Small intestine (tissue), 7 donors: ENCODE results near the gene ZNF662. TPM values are rescaled to one million over a fixed set of nuclear protein-coding genes. Genes with fewer than 3 reads are reported as not detected.
A peak's percentile ranks its signal among the peaks of the same experiment; 100 is the strongest.

Experiments
- DNase-seq, 2 donors: peaks; one replicate each; pipeline versions ENCODE4 v3.0.0 to v3.0.0-alpha.2; 2013
- FAIRE-seq: peaks from 2 replicates; lab custom pipeline; 2012; peaks lifted over from hg19 to GRCh38; lab: Jason Lieb, UNC
- H3K27ac ChIP-seq, 3 donors: one replicate each; pipeline ENCODE4 v1.5.1; 2013; ENCODE audit warnings: low read length in 2 of 3, mild to moderate bottlenecking in 2 of 3, control low read depth in 1 of 3, inconsistent platforms in 1 of 3, low read depth in 1 of 3, moderate library complexity in 1 of 3
- H3K27me3 ChIP-seq, 3 donors: one replicate each; pipeline ENCODE4 v1.6.1; 2013; ENCODE audit warnings: low read length in 3 of 3, inconsistent platforms in 1 of 3; ENCODE audit not compliant: control insufficient read depth in 3 of 3, insufficient read depth in 3 of 3
- H3K36me3 ChIP-seq, 3 donors: one replicate each; pipeline ENCODE4 v1.6.1; 2013; ENCODE audit warnings: low read length in 3 of 3, inconsistent platforms in 1 of 3, low read depth in 1 of 3, mild to moderate bottlenecking in 1 of 3, moderate library complexity in 1 of 3; ENCODE audit not compliant: control insufficient read depth in 3 of 3, insufficient read depth in 2 of 3
- H3K4me1 ChIP-seq, 3 donors: one replicate each; pipeline ENCODE4 v1.6.1; 2013; ENCODE audit warnings: low read length in 2 of 3, inconsistent platforms in 1 of 3, low read depth in 1 of 3, mild to moderate bottlenecking in 1 of 3, moderate library complexity in 1 of 3; ENCODE audit not compliant: control insufficient read depth in 3 of 3, insufficient read depth in 2 of 3
- H3K4me3 ChIP-seq, 3 donors: one replicate each; pipeline ENCODE4 v1.5.1; 2013; ENCODE audit warnings: low read length in 3 of 3, control low read depth in 1 of 3, inconsistent platforms in 1 of 3, low read depth in 1 of 3, mild to moderate bottlenecking in 1 of 3, moderate library complexity in 1 of 3
- H3K9me3 ChIP-seq, 2 donors: one replicate each; pipeline ENCODE4 v1.6.1; 2013; ENCODE audit warnings: low read depth in 1 of 2, low read length in 1 of 2; ENCODE audit not compliant: control insufficient read depth in 2 of 2, insufficient read depth in 1 of 2
- WGBS, 3 donors: extraction: QIAGEN DNeasy Blood & Tissue Kit; methylation state at CpG; one replicate each; pipeline ENCODE4 v1.1.7; 2013; 5-methylcytosine and 5-hydroxymethylcytosine counted together
- polyA plus RNA-seq, 4 donors: library from polyadenylated mRNA; stranded (reverse) in 3 of 4; unstranded in 1 of 4; fragments of 200-250 nt in 3 of 4; fragments of 120-200 nt in 1 of 4; gene quantifications; one replicate each; pipeline versions ENCODE4 v1.2.1 to v1.2.3, GENCODE V29; 2013
- donor health status: healthy with polysubstance abuse.
- donor health status: control.
- donor health status: control.
- donor health status: Bipolar disorder and iron deficiency.
- donor health status: healthy.

The ZNF662 gene
- polyA plus RNA-seq, 4 donors, result 0.54 to 20.4 (median 1.1) TPM

DNA sequence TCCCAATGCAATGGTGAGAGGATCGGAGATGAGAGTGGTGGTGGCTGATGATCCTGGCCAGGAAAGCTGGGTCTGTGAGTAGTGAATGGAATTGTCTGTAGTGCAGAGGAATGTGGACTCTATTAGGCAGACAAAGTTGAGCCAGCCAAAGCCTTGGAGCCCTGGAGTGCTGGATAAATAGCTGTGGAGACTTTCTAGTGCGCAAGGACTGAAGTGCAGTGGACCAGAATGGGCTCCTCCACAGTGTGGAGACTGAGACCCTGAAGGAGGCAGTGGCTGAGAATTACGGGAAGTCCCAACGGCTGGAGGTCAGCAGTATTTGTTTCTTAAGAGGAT lies 874 bp downstream of the ZNF662 start:
- Histone ChIP-seq H3K27ac (no peak overlapping the region), H3K4me3 (peak overlapping the region in 1 of 3 donors; percentile 60), H3K27me3 (no peaks in the 10 kb centered on the region), H3K4me1 (peaks cover 0 to 7% (median 5%) of the 10 kb centered on the region in 3 donors), H3K36me3 (peaks cover 0 to 20% (median 3%) of the 10 kb centered on the region in 3 donors), H3K9me3 (peaks cover 0 to 15% of the 10 kb centered on the region in 2 donors)
- DNase-seq (no peak), FAIRE-seq (no peak)
- WGBS, 3 donors, result 70 to 90% (median 82%) methylated on average over 4 of the region's 4 CpGs

DNA sequence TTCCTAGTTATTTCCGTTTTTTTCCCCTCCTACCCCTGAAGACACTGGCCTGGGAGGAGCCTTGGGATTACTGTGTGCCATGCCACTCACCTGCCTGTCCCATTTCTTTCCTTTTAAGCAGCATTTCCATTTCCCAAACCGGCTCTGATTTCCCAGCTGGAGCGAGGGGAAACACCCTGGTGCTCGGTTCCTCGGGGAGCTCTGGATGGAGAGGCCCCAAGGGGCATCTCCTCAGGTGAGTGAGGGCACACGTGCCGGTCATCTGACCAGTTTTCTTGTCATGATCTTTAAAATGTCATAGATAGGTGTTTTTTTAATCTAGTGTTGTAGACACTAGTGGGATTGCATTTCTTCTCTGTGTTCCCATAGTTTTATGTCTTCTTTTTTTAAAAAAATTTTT lies 2.7 kb downstream of the ZNF662 start:
- FAIRE-seq (no peak), DNase-seq (no peak)
- WGBS, 3 donors, result 88 to 89% (median 89%) methylated on average over 7 of the region's 7 CpGs
- no peak overlapping the region for H3K27ac ChIP-seq
- peaks cover 0 to 25% (median 4%) of the 10 kb centered on the region in 3 donors for H3K36me3 ChIP-seq
- peaks cover 0 to 7% (median 5%) of the 10 kb centered on the region in 3 donors for H3K4me1 ChIP-seq
- H3K4me3 ChIP-seq, result no peak overlapping the region
- no peaks in the 10 kb centered on the region for H3K27me3 ChIP-seq
- peaks cover 0 to 26% of the 10 kb centered on the region in 2 donors for H3K9me3 ChIP-seq

GRCh38 chr3:42911551-42911950 lies 5.6 kb downstream of the ZNF662 start:
- DNase-seq (no peak), FAIRE-seq (no peak)
- H3K27me3 ChIP-seq, result no peaks in the 10 kb centered on the region
- no peak overlapping the region for H3K27ac ChIP-seq
- WGBS, 3 donors, result 93 to 98% (median 95%) methylated on average over 2 of the region's 2 CpGs
- H3K4me1 ChIP-seq, result peaks cover 0 to 4% (median 0%) of the 10 kb centered on the region in 3 donors
- H3K9me3 ChIP-seq, result peaks cover 0 to 45% of the 10 kb centered on the region in 2 donors
- H3K36me3 ChIP-seq, result peaks cover 1 to 32% (median 14%) of the 10 kb centered on the region in 3 donors
- H3K4me3 ChIP-seq, result no peak overlapping the region

DNA sequence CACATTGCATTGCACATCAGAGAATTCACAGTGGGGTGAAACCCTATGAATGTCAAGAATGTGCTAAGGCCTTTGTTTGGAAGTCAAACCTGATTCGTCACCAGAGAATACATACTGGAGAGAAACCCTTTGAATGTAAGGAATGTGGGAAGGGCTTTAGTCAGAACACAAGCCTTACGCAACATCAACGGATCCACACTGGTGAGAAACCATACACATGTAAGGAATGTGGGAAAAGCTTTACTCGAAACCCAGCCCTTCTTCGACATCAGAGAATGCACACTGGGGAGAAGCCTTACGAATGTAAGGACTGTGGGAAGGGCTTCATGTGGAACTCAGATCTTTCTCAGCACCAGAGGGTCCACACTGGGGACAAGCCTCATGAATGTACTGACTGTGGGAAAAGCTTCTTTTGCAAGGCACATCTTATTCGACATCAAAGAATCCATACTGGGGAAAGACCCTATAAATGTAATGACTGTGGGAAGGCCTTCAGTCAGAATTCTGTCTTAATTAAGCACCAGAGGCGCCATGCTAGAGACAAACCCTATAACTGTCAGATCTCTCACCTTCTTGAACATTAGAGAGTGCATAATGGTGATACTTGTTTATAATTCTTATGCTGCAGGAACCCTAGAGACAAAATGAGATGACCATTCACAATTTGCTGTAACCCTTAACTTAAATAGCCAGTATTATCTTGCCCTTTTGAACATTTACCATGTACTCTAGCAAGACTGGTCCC lies 9.0 kb downstream of the ZNF662 start:
- Histone ChIP-seq H3K27ac (no peak overlapping the region), H3K9me3 (peaks cover 0 to 65% of the 10 kb centered on the region in 2 donors), H3K27me3 (no peaks in the 10 kb centered on the region), H3K4me3 (no peak overlapping the region), H3K4me1 (no peaks in the 10 kb centered on the region), H3K36me3 (peaks cover 1 to 14% (median 11%) of the 10 kb centered on the region in 3 donors)
- FAIRE-seq (no peak), DNase-seq (no peak)
- WGBS, 3 donors, result 93 to 97% (median 94%) methylated on average over 8 of the region's 8 CpGs

DNA sequence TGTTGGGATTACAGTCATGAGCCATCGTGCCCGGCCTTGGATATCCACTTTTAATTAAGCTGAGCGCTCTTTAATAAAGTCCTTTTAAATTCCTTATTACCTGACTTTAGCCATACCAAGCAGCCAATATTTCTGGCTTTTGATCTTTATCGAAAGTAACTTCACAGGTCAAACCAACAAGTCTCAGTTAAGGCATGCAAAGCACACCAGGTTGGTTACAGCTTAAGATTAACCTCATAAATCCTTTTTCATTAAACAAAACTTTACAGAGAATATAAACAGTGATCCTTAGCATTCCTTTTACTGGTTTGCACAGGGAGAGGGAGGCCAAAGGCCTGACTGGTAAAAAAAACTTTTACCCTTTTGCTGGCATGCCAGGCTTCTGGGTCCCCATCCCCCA lies 17.7 kb downstream of the ZNF662 start:
- Histone ChIP-seq H3K27me3 (no peaks in the 10 kb centered on the region), H3K36me3 (no peaks in the 10 kb centered on the region), H3K9me3 (peaks cover 0 to 7% of the 10 kb centered on the region in 2 donors), H3K4me3 (no peak overlapping the region), H3K4me1 (no peaks in the 10 kb centered on the region), H3K27ac (no peak overlapping the region)
- WGBS, 3 donors, result 89 to 96% (median 95%) methylated on average over 4 of the region's 4 CpGs
- DNase-seq, result no peak
- FAIRE-seq, result no peak

DNA sequence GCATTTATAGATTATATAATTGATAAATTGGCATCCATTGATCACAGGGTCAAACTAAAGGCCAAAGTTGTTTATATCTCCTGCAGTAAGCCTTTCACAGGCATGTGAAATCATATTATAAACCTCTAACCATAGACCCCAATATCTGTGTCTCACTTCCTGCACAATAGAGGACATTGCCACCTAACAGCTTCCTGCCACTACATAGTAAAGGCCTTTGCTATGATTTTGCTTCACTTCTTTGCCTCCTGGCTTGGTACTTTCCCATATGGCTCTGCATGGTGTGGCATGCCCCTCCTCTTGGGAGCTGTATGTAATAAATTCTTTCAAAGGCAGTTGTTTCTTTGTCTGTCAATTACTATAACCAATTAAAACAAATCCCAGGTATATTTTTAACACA lies 20.4 kb downstream of the ZNF662 start:
- peaks cover 0 to 3% of the 10 kb centered on the region in 2 donors for H3K9me3 ChIP-seq
- H3K27me3 ChIP-seq, result no peaks in the 10 kb centered on the region
- H3K36me3 ChIP-seq, result no peaks in the 10 kb centered on the region
- H3K4me1 ChIP-seq, result no peaks in the 10 kb centered on the region
- DNase-seq, result no peak
- H3K4me3 ChIP-seq, result no peak overlapping the region
- FAIRE-seq, result no peak
- no peak overlapping the region for H3K27ac ChIP-seq

- Histone ChIP-seq H3K4me3 (no peak overlapping the region), H3K36me3 (no peaks in the 10 kb centered on the region), H3K9me3 (peaks cover 0 to 4% of the 10 kb centered on the region in 2 donors), H3K27ac (no peak overlapping the region), H3K4me1 (no peaks in the 10 kb centered on the region), H3K27me3 (peaks cover 0 to 6% (median 0%) of the 10 kb centered on the region in 3 donors)
- FAIRE-seq (no peak), DNase-seq (no peak)
- WGBS, 3 donors, result 88 to 93% (median 88%) methylated on average over 5 of the region's 5 CpGs
These were observed 28.2 kb downstream of the ZNF662 start for GRCh38 chr3:42934111-42934510.

DNA sequence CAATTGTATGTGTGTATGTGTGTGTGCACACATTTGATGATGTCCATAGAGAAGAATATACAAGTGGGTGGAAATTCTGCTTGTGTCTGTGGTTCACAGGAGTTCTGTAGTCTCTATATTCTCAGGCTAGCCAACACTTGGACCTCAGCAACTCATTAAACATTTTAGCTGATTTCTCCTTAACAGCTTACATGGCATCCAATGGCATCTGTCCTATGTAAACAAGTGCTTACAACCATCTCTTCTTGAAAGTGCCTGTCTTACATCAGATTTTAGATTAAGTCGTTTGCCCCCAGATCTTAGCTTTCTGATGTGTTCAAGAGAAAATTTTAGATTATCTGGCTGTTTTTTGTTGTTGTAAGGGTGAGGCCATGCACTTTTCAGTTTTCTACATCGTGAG lies 29.0 kb downstream of the ZNF662 start:
- Histone ChIP-seq H3K36me3 (no peaks in the 10 kb centered on the region), H3K9me3 (peaks cover 0 to 4% of the 10 kb centered on the region in 2 donors), H3K27me3 (peaks cover 0 to 6% (median 0%) of the 10 kb centered on the region in 3 donors), H3K4me1 (no peaks in the 10 kb centered on the region), H3K4me3 (no peak overlapping the region), H3K27ac (no peak overlapping the region)
- DNase-seq (no peak), FAIRE-seq (no peak)
- 47 to 55% (median 52%) methylated on average over 2 of the region's 2 CpGs for WGBS, 3 donors
